ENCODE results near the gene PDE7B.

The PDE7B gene

DNA sequence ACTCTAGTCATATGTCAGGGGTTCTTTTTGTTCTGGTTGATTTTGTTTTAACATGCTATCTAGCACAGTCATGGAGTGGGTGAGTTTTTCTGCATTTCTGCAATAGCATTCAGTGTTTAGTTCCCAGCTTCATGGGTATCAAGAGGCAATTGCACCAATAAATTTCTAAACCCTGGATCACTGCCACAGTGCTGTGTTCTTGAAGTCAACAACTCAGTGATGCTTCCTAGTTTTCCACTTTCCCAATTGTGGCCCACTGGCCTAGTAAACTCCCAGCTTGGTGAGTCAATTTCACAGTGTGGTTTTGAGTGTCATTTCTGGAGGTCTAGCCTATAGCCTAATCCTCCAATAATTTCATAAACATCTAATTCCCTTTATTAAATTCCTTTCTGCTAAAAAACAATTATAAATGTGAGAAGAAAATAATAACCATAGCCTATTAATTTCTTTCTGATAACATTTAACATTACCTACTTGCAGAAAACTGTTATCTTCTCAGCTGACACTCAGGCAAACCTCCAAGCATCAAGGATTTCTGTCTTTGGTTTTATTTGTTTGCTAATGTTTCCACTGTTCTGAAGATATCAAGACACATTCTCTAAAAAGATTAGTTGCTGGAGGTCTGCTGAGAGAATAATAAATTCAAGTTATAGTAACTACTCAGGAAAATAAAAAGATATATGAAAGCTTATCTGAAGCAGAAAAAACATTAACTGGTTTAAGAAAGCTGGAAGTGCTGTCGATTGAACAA, 89.9 kb downstream of the PDE7B start:
- Histone ChIP-seq H3K9me3 (ENCODE audit: control insufficient read depth, low read length) (no peaks in the 10 kb centered on the region), H3K4me1 (ENCODE audit: control insufficient read depth, insufficient read depth, low read length) (no peaks in the 10 kb centered on the region), H3K4me3 (ENCODE audit: insufficient read depth, low read depth, low read length) (no peak overlapping the region), H3K27ac (ENCODE audit: insufficient read depth, low read depth, low read length, poor library complexity, severe bottlenecking) (no peak overlapping the region), H3K27me3 (ENCODE audit: control insufficient read depth, insufficient read depth, low read length, poor library complexity, severe bottlenecking) (no peaks in the 10 kb centered on the region), H3K36me3 (ENCODE audit: control insufficient read depth, insufficient read depth, low read length) (no peaks in the 10 kb centered on the region)
- 85 to 89% methylated on average over 1 of the region's 1 CpG for WGBS, 2 experiments

GRCh38 chr6:135944120-135944519, 92.6 kb downstream of the PDE7B start:
- Histone ChIP-seq H3K27ac (ENCODE audit: insufficient read depth, low read depth, low read length, poor library complexity, severe bottlenecking) (no peak overlapping the region), H3K27me3 (ENCODE audit: control insufficient read depth, insufficient read depth, low read length, poor library complexity, severe bottlenecking) (no peaks in the 10 kb centered on the region), H3K36me3 (ENCODE audit: control insufficient read depth, insufficient read depth, low read length) (no peaks in the 10 kb centered on the region), H3K9me3 (ENCODE audit: control insufficient read depth, low read length) (no peaks in the 10 kb centered on the region), H3K4me1 (ENCODE audit: control insufficient read depth, insufficient read depth, low read length) (no peaks in the 10 kb centered on the region), H3K4me3 (ENCODE audit: insufficient read depth, low read depth, low read length) (no peak overlapping the region)
- 91% methylated on average over 6 of the region's 6 CpGs for WGBS, 2 experiments

- Histone ChIP-seq H3K36me3 (ENCODE audit: control insufficient read depth, insufficient read depth, low read length) (no peaks in the 10 kb centered on the region), H3K4me1 (ENCODE audit: control insufficient read depth, insufficient read depth, low read length) (no peaks in the 10 kb centered on the region), H3K27ac (ENCODE audit: insufficient read depth, low read depth, low read length, poor library complexity, severe bottlenecking) (no peak overlapping the region), H3K4me3 (ENCODE audit: insufficient read depth, low read depth, low read length) (no peak overlapping the region), H3K27me3 (ENCODE audit: control insufficient read depth, insufficient read depth, low read length, poor library complexity, severe bottlenecking) (no peaks in the 10 kb centered on the region), H3K9me3 (ENCODE audit: control insufficient read depth, low read length) (no peaks in the 10 kb centered on the region)
- WGBS, 2 experiments: 80 to 83% methylated on average over 1 of the region's 3 CpGs
These were observed 95.2 kb downstream of the PDE7B start for GRCh38 chr6:135946674-135947073.

DNA sequence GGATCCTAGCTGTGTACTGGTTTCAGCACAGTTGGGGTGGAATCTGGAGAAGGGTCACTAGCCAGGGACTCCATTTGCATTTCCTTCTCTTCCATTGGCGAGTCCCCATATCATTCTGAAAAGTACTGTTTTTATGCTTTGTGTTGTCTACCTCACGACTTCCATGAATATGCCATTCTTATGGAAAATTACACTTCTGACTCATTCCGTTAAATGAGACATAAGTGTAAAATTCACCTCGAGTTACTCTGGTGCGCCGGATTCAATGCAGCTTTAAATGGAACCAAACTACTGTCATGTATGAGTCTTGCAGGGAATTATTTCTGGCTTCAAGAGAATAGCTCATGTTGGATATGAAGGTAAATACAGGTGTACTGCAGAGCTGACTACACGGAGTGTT, 99.2 kb downstream of the PDE7B start:
- WGBS, 2 experiments: 88 to 92% methylated on average over 6 to 7 of the region's 7 CpGs
- Histone ChIP-seq H3K4me3 (ENCODE audit: insufficient read depth, low read depth, low read length) (no peak overlapping the region), H3K4me1 (ENCODE audit: control insufficient read depth, insufficient read depth, low read length) (no peaks in the 10 kb centered on the region), H3K27me3 (ENCODE audit: control insufficient read depth, insufficient read depth, low read length, poor library complexity, severe bottlenecking) (no peaks in the 10 kb centered on the region), H3K27ac (ENCODE audit: insufficient read depth, low read depth, low read length, poor library complexity, severe bottlenecking) (no peak overlapping the region), H3K36me3 (ENCODE audit: control insufficient read depth, insufficient read depth, low read length) (no peaks in the 10 kb centered on the region), H3K9me3 (ENCODE audit: control insufficient read depth, low read length) (no peaks in the 10 kb centered on the region)

- Histone ChIP-seq H3K27ac (ENCODE audit: insufficient read depth, low read depth, low read length, poor library complexity, severe bottlenecking) (no peak overlapping the region), H3K9me3 (ENCODE audit: control insufficient read depth, low read length) (no peaks in the 10 kb centered on the region), H3K36me3 (ENCODE audit: control insufficient read depth, insufficient read depth, low read length) (no peaks in the 10 kb centered on the region), H3K4me3 (ENCODE audit: insufficient read depth, low read depth, low read length) (no peak overlapping the region), H3K4me1 (ENCODE audit: control insufficient read depth, insufficient read depth, low read length) (no peaks in the 10 kb centered on the region), H3K27me3 (ENCODE audit: control insufficient read depth, insufficient read depth, low read length, poor library complexity, severe bottlenecking) (no peaks in the 10 kb centered on the region)
- WGBS, 2 experiments: 67 to 80% methylated on average over 1 of the region's 1 CpG
These were observed 99.7 kb downstream of the PDE7B start for GRCh38 chr6:135951169-135951568.

GRCh38 chr6:135953818-135954217, 102.3 kb downstream of the PDE7B start:
- Histone ChIP-seq H3K27me3 (ENCODE audit: control insufficient read depth, insufficient read depth, low read length, poor library complexity, severe bottlenecking) (no peaks in the 10 kb centered on the region), H3K4me1 (ENCODE audit: control insufficient read depth, insufficient read depth, low read length) (no peaks in the 10 kb centered on the region), H3K36me3 (ENCODE audit: control insufficient read depth, insufficient read depth, low read length) (no peaks in the 10 kb centered on the region), H3K27ac (ENCODE audit: insufficient read depth, low read depth, low read length, poor library complexity, severe bottlenecking) (no peak overlapping the region), H3K9me3 (ENCODE audit: control insufficient read depth, low read length) (no peaks in the 10 kb centered on the region), H3K4me3 (ENCODE audit: insufficient read depth, low read depth, low read length) (no peak overlapping the region)
- 94 to 97% methylated on average over 3 to 5 of the region's 5 CpGs for WGBS, 2 experiments

- 83 to 98% methylated on average over 3 of the region's 3 CpGs for WGBS, 2 experiments
- H3K4me3 ChIP-seq (ENCODE audit: insufficient read depth, low read depth, low read length): no peak overlapping the region
- H3K4me1 ChIP-seq (ENCODE audit: control insufficient read depth, insufficient read depth, low read length): no peaks in the 10 kb centered on the region
- no peaks in the 10 kb centered on the region for H3K27me3 ChIP-seq (ENCODE audit: control insufficient read depth, insufficient read depth, low read length, poor library complexity, severe bottlenecking)
- H3K27ac ChIP-seq (ENCODE audit: insufficient read depth, low read depth, low read length, poor library complexity, severe bottlenecking): no peak overlapping the region
- H3K9me3 ChIP-seq (ENCODE audit: control insufficient read depth, low read length): no peaks in the 10 kb centered on the region
- H3K36me3 ChIP-seq (ENCODE audit: control insufficient read depth, insufficient read depth, low read length): no peaks in the 10 kb centered on the region
These were observed 103.6 kb downstream of the PDE7B start for GRCh38 chr6:135955099-135955498.

DNA sequence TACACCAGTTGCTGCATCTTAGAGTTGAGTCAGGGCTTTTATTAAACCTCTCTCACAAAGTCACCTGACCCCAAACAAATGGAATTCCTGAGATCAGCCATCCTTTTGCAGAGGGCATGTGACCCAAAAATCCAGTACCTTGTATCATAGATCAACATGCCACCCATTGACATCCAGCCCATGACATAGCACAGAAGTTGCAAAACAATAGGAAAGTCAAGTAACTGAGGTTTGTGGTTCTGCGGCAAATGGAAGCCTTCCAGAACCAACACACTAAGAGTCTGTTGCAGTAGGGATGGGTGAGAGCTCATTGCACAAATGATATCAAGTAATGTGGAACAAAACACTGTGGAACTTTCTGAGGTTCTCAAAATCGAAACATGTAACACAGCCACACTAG, 111.2 kb downstream of the PDE7B start:
- Histone ChIP-seq H3K4me3 (ENCODE audit: insufficient read depth, low read depth, low read length) (no peak overlapping the region), H3K27ac (ENCODE audit: insufficient read depth, low read depth, low read length, poor library complexity, severe bottlenecking) (no peak overlapping the region), H3K4me1 (ENCODE audit: control insufficient read depth, insufficient read depth, low read length) (no peaks in the 10 kb centered on the region), H3K36me3 (ENCODE audit: control insufficient read depth, insufficient read depth, low read length) (no peaks in the 10 kb centered on the region), H3K9me3 (ENCODE audit: control insufficient read depth, low read length) (no peaks in the 10 kb centered on the region), H3K27me3 (ENCODE audit: control insufficient read depth, insufficient read depth, low read length, poor library complexity, severe bottlenecking) (no peaks in the 10 kb centered on the region)
- WGBS, 2 experiments: 90 to 100% methylated on average over 2 of the region's 2 CpGs

- Histone ChIP-seq H3K4me3 (ENCODE audit: insufficient read depth, low read depth, low read length) (no peak overlapping the region), H3K9me3 (ENCODE audit: control insufficient read depth, low read length) (no peaks in the 10 kb centered on the region), H3K4me1 (ENCODE audit: control insufficient read depth, insufficient read depth, low read length) (no peaks in the 10 kb centered on the region), H3K36me3 (ENCODE audit: control insufficient read depth, insufficient read depth, low read length) (no peaks in the 10 kb centered on the region), H3K27ac (ENCODE audit: insufficient read depth, low read depth, low read length, poor library complexity, severe bottlenecking) (no peak overlapping the region), H3K27me3 (ENCODE audit: control insufficient read depth, insufficient read depth, low read length, poor library complexity, severe bottlenecking) (no peaks in the 10 kb centered on the region)
- WGBS, 2 experiments: 93 to 96% methylated on average over 6 to 7 of the region's 7 CpGs
These were observed 119.2 kb downstream of the PDE7B start for GRCh38 chr6:135970750-135971149.

DNA sequence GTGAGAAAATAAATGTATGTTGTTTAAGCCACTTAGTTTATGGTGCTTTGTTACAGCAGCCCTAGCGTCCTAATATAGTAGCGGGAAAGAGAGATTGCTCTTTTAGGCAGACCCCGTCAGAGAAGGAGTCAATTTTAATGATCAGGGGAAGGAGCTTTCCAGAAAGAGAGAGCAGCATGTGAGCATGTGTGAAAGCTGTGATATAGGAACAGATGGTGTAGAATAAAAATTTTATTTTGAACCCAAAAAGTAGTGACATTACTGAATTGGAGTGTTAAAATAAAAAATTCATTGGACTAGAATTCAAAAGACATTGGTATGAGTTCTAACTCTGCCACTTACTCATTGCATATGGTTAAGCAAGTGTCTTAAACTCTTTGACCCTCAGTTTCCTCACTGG, 119.8 kb downstream of the PDE7B start:
- no peaks in the 10 kb centered on the region for H3K9me3 ChIP-seq (ENCODE audit: control insufficient read depth, low read length)
- H3K36me3 ChIP-seq (ENCODE audit: control insufficient read depth, insufficient read depth, low read length): no peaks in the 10 kb centered on the region
- 90 to 95% methylated on average over 3 of the region's 3 CpGs for WGBS, 2 experiments

DNA sequence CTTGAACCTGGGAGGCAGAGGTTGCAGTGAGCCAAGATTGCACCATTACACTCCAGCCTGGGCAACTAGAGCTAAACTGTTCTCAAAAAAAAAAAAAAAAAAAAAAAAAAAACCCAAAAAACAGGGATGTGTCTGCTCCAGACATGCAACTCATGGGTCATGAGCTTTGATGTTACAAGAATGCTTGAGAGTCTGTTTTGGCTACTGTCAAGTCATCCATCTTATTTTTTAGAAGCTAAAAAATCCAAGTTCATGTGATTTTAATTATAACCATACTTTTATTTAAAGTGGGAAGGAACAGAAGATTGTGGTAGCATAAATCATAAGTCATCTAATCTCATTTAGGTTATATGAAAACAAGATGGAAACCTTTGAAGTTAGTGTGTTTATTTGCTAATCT, 120.6 kb downstream of the PDE7B start:
- Histone ChIP-seq H3K4me3 (ENCODE audit: insufficient read depth, low read depth, low read length) (no peak overlapping the region), H3K4me1 (ENCODE audit: control insufficient read depth, insufficient read depth, low read length) (no peaks in the 10 kb centered on the region), H3K27ac (ENCODE audit: insufficient read depth, low read depth, low read length, poor library complexity, severe bottlenecking) (no peak overlapping the region), H3K27me3 (ENCODE audit: control insufficient read depth, insufficient read depth, low read length, poor library complexity, severe bottlenecking) (no peaks in the 10 kb centered on the region), H3K36me3 (ENCODE audit: control insufficient read depth, insufficient read depth, low read length) (no peaks in the 10 kb centered on the region), H3K9me3 (ENCODE audit: control insufficient read depth, low read length) (no peaks in the 10 kb centered on the region)

More for the DNA sequence above, 119.8 kb downstream of the PDE7B start:
- Histone ChIP-seq H3K4me1 (ENCODE audit: control insufficient read depth, insufficient read depth, low read length) (no peaks in the 10 kb centered on the region), H3K27me3 (ENCODE audit: control insufficient read depth, insufficient read depth, low read length, poor library complexity, severe bottlenecking) (no peaks in the 10 kb centered on the region), H3K27ac (ENCODE audit: insufficient read depth, low read depth, low read length, poor library complexity, severe bottlenecking) (no peak overlapping the region), H3K4me3 (ENCODE audit: insufficient read depth, low read depth, low read length) (no peak overlapping the region)
